ENCODE data around the gene OR4A47. TPM values are rescaled to one million over a fixed set of nuclear protein-coding genes. Genes with fewer than 3 reads are reported as not detected.
A peak's percentile ranks its signal among the peaks of the same experiment; 100 is the strongest.
"Not testable (repeated sequence)": the region's sequence is repeated elsewhere in the genome, so short reads cannot be mapped to it uniquely, and the experiment has no call there.

The OR4A47 gene
- not detected in 2 replicates for total RNA-seq (2014; rRNA removed; shearing (Covaris generic))

- DNase-seq (ENCODE audit: low read depth) = not testable (repeated sequence)
Measured at GRCh38 chr11:48488493-48488892, at the start of gene OR4A47. OR4A47 (plus strand) TSS chr11:48488793; CDS start chr11:48488793, 0 bp downstream.

GRCh38 chr11:48455909-48456308 lies 32.7 kb upstream of the OR4A47 start:
- not testable (repeated sequence) for DNase-seq (ENCODE audit: low read depth)

- peak; percentile 37 for DNase-seq (ENCODE audit: low read depth)
Measured at GRCh38 chr11:48473966-48474365, 14.6 kb upstream of the OR4A47 start.

GRCh38 chr11:48474703-48475102 lies 13.9 kb upstream of the OR4A47 start:
- DNase-seq (ENCODE audit: low read depth) = not testable (repeated sequence)

GRCh38 chr11:48506169-48506568 lies 17.6 kb downstream of the OR4A47 start:
- DNase-seq (ENCODE audit: low read depth) = not testable (repeated sequence)

GRCh38 chr11:48538991-48539390 lies 50.4 kb downstream of the OR4A47 start:
- no peak for DNase-seq (ENCODE audit: low read depth)

Other genes with a start within 250 kb of the OR4A47 start
- not detected in 2 replicates for gene OR4X2, start 243.7 kb upstream of the OR4A47 start, total RNA-seq (2014; rRNA removed; shearing (Covaris generic))
- not detected in 2 replicates for gene OR4X1, start 224.9 kb upstream of the OR4A47 start, total RNA-seq (2014; rRNA removed; shearing (Covaris generic))
- not detected in 2 replicates for gene OR4S1, start 182.6 kb upstream of the OR4A47 start, total RNA-seq (2014; rRNA removed; shearing (Covaris generic))
- gene OR4C3, start 163.9 kb upstream of the OR4A47 start, total RNA-seq (2014; rRNA removed; shearing (Covaris generic)) = not detected in 2 replicates
- not detected in 2 replicates for gene OR4C5, start 122.3 kb upstream of the OR4A47 start, total RNA-seq (2014; rRNA removed; shearing (Covaris generic))

Measured in RPMI7951 (cell line).